Motor neuron (in vitro differentiated cells): ENCODE data around the gene HSD11B1L. TPM values are rescaled to one million over a fixed set of nuclear protein-coding genes. Genes with fewer than 3 reads are reported as not detected.
"Not testable (repeated sequence)": the region's sequence is repeated elsewhere in the genome, so short reads cannot be mapped to it uniquely, and the experiment has no call there.

Experiments
- ATAC-seq, 8 experiments: fragments of 200-7000 bp; cut with Tn5 transposase; replicated peaks in 6 of 8; 2 replicates each; pipeline ENCODE4 v1.8.0; 2021; ENCODE audit warnings: mild to moderate bottlenecking in 8 of 8, moderate library complexity in 8 of 8
- H3K27ac ChIP-seq, 2 donors: fragments of 250-450 bp; sonication (Bioruptor Pico); 2 replicates each; pipeline ENCODE4 v1.9.0; 2021; ENCODE audit warnings: antibody characterized with exemption in 2 of 2, mild to moderate bottlenecking in 2 of 2, moderate library complexity in 1 of 2
- H3K4me1 ChIP-seq, 2 donors: fragments of 250-450 bp; sonication (Bioruptor Pico); replicated peaks in 1 of 2; 2 replicates each; pipeline ENCODE4 v1.6.1; 2021; ENCODE audit warnings: antibody characterized with exemption in 2 of 2, mild to moderate bottlenecking in 2 of 2, moderate library complexity in 1 of 2
- H3K4me3 ChIP-seq, 5 donors: fragments of 250-450 bp; sonication (Bioruptor Pico); 2 replicates each; pipeline ENCODE4 v1.9.0; 2021; ENCODE audit warnings: antibody characterized with exemption in 5 of 5, mild to moderate bottlenecking in 5 of 5, moderate library complexity in 4 of 5
- WGBS, 10 experiments: fragments of 450-650 bp; shearing (Covaris generic); methylation state at CpG; one replicate each; pipeline ENCODE4 v1.0.0; 2022; 5-methylcytosine and 5-hydroxymethylcytosine counted together
- in situ Hi-C, 9 experiments: fragments of 400-800 bp; cut with MboI; loops; one replicate each; pipeline ENCODE4 v1.15.0; 2021; ENCODE audit warnings: low sequenced_read_pairs in 9 of 9, low pct_unique_long_range_greater_than_20kb in 2 of 9; ENCODE audit not compliant: unreplicated experiment in 9 of 9
- total RNA-seq, 8 experiments: library from RNA; unstranded; fragments of 300-600 nt; gene quantifications; 2 replicates each; pipeline versions ENCODE4 v1.2.3 to v1.2.4, GENCODE V29; 2022

Gene HSD11B1L
- total RNA-seq, 8 experiments from 2014 or later: 4.6 to 28.1 (median 20.6) TPM

DNA sequence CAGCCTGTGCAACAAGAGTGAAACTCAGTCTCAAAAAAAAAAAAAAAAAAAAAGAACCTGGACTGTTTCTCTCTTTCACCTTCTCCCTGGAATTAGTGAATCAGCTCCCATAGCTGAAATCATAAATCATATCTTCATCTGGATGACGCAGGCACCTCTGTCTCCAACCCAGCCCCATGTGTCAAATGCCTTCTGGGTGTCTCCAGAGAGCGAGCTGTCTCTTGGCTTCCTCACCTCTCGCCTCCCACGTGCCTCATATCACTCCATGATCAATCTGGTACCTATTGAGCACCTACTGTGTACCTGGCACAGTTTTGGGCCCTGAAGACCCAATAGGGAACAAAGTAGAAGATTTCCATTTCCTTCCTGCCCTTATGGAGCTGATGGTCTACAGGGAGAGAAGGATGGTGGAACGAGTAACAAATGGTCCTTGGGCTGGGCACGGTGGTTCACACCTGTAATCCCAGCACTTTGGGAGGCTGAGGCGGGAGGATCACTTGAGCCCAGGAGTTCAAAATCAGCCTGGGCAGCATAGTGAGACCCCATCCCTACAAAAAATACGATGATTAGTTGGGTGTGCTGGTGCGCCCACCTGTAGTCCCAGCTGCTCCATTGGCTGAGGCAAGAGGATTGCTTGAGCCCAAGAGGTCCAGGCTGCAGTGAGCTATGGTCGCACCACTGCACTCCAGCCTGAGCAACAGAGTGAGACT is 2.5 kb downstream of the HSD11B1L start:
- Histone ChIP-seq H3K27ac (no peak overlapping the region), H3K4me3 (no peak overlapping the region), H3K4me1 (peaks cover 8 to 18% of the 10 kb centered on the region in 2 donors)
- ATAC-seq: no peak
- 61 to 100% (median 90%) methylated on average over 1 to 8 of the region's 10 CpGs; no CpG with 5 or more reads in 1 of the 10 experiments for WGBS, 10 experiments
- in situ Hi-C loops: no loop called here

GRCh38 chr19:5684694-5685430 is 4.0 kb downstream of the HSD11B1L start:
- Histone ChIP-seq H3K4me1 (peaks cover 4 to 12% of the 10 kb centered on the region in 2 donors), H3K4me3 (no peak overlapping the region), H3K27ac (no peak overlapping the region)
- WGBS, 10 experiments: 67 to 100% (median 96%) methylated on average over 3 to 9 of the region's 22 CpGs; no CpG with 5 or more reads in 2 of the 10 experiments
- no peak for ATAC-seq
- in situ Hi-C loops: no loop called here

- H3K27ac ChIP-seq: peak overlapping the region in 1 of 2 donors; percentile 45
- 0 to 50% methylated on average over 1 to 5 of the region's 16 CpGs; no CpG with 5 or more reads in 8 of the 10 experiments for WGBS, 10 experiments
- in situ Hi-C loops: no loop called here
- H3K4me1 ChIP-seq: peaks cover 4 to 13% of the 10 kb centered on the region in 2 donors
- ATAC-seq: no peak
- H3K4me3 ChIP-seq: peak overlapping the region; percentile 24 to 43 (median 41)
These were observed 5.5 kb downstream of the HSD11B1L start for GRCh38 chr19:5686326-5686646.

DNA sequence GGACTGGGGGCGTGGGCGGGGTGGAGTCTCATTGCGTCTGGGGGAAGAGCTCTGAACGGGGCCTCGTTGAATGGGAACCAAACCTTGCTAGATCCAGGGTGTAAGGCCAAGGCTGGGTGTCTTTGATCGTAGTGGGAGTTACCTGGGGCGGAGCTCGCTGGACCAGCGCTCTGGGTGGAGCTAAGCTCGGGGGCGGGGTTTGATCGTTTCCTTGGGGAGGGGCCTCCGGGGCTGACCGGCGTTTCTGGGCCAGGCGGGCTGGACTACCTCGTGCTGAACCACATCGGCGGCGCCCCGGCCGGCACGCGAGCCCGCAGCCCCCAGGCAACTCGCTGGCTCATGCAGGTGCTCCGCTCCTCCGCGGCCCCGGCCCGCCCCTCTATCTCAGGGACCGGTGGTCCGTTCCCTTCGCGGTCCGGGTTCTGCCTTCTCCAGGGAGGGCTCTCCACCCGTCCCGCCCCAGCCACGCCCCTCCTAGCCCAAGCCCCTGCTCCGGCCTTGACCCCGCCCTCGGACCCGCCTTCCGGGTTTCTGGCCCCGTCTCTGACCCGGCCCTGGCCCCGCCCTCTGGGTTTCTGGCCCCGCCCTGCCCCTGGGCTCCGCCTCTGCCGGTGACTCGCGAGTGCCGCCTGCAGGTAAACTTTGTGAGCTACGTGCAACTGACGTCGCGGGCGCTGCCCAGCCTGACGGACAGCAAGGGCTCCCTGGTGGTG is 6.0 kb downstream of the HSD11B1L start:
- in situ Hi-C loops: no loop called here
- Histone ChIP-seq H3K27ac (peak overlapping the region; percentile 10 to 27), H3K4me3 (peak overlapping the region; percentile 24 to 43 (median 41)), H3K4me1 (peaks cover 4 to 14% of the 10 kb centered on the region in 2 donors)
- peak; percentile 53 to 73 (median 63) for ATAC-seq
- WGBS, 10 experiments: 0% methylated on average over 3 of the region's 59 CpGs; no CpG with 5 or more reads in 9 of the 10 experiments

DNA sequence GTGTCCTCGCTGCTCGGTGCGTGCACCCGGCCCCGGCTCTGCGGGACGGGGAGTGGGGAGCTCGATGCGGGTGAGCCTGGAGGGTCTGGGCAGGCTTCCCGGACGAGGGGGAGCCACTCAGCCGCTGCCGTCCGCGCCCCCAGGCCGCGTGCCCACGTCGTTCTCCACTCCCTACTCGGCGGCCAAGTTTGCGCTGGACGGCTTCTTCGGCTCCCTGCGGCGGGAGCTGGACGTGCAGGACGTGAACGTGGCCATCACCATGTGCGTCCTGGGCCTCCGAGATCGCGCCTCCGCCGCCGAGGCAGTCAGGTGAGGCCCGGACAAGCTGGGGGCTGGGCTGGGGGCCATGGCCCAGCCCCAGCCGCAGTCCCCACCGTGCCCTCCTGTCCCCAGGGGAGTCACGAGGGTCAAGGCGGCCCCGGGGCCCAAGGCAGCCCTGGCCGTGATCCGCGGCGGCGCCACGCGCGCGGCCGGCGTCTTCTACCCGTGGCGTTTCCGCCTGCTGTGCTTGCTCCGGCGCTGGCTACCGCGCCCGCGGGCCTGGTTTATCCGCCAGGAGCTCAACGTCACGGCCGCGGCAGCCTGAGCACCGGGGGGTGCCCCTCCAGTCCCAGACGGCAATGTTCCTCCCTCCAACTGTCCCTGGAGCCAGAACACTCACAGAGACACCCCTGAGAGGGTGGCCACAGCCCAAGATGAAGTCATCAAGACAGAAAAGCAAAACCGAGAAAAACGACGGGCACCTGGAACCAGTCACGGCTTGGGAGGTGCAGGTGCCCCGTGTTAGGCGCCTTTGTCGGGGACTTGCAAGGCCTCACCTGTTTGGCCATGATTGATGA is 6.8 kb downstream of the HSD11B1L start:
- no peak overlapping the region for H3K27ac ChIP-seq
- H3K4me1 ChIP-seq: peaks cover 5 to 15% of the 10 kb centered on the region in 2 donors
- in situ Hi-C loops: no loop called here
- no peak for ATAC-seq
- peak overlapping the region; percentile 24 to 43 (median 41) for H3K4me3 ChIP-seq
- WGBS, 10 experiments: 89 to 100% (median 96%) methylated on average over 4 to 19 of the region's 76 CpGs; no CpG with 5 or more reads in 5 of the 10 experiments

- WGBS, 10 experiments: 80 to 100% (median 93%) methylated on average over 1 to 5 of the region's 13 CpGs; no CpG with 5 or more reads in 3 of the 10 experiments
- ATAC-seq, H3K4me3 ChIP-seq, in situ Hi-C loops, H3K27ac ChIP-seq: not testable (repeated sequence)
- H3K4me1 ChIP-seq: peaks cover 5 to 15% of the 10 kb centered on the region in 2 donors
These were observed 7.5 kb downstream of the HSD11B1L start for GRCh38 chr19:5688262-5688881.

DNA sequence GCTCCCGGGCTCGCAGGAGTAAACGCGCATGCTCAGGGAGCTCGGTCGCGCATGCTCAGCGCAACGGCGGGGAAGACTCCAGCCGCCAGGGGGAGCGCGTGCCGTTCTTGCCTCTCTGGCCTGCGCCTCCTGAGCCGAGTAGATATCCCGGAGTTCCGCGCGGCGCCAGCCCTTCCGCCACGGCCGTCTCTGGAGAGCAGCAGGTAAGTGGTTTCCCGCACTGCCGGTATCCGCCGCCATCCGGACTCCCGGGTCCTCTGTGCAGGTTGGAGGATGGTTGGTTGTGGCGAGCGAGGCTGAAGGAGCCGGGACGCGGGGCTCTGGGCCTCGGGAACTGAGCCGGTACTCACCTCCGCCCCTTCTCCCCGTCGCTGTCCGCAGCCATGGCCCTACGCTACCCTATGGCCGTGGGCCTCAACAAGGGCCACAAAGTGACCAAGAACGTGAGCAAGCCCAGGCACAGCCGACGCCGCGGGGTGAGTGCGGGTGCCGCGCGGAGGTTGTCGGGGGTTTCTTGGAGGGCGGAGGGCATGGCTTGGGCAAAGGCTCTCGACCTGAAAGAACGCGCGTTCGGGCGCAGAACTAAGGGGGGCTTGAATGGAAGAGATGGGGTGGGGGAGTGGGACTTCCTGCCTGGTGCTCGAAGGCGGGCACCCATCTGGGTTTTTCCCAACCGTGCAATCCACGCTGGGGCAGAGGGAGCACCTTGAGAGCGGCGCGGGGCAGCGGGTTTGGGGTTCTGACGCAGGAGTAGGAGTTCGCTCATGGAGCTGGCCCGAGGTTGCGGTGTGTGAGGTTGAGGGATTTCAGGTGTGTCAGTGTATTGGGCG is 9.5 kb downstream of the HSD11B1L start, which contains the start of gene RPL36:
Gene RPL36, plus strand, starts transcription at position 171 of the 830 bp plus-strand sequence. Its CDS starts 213 bp downstream, at position 384.
- Histone ChIP-seq H3K27ac (peak within 1 kb of the TSS; percentile 71 to 88), H3K4me3 (peak within 1 kb of the TSS; percentile 48 to 81 (median 66)), H3K4me1 (peaks cover 5 to 15% of the 10 kb centered on the region in 2 donors)
- ATAC-seq: peak; percentile 21 to 66 (median 58)
- WGBS, 10 experiments: 0 to 8% (median 0%) methylated on average over 1 to 14 of the region's 73 CpGs; no CpG with 5 or more reads in 5 of the 10 experiments
- in situ Hi-C loops: no loop called here

GRCh38 chr19:5690955-5691821 is 10.4 kb downstream of the HSD11B1L start:
- peak overlapping the region; percentile 52 to 71 for H3K27ac ChIP-seq
- in situ Hi-C loops: no loop called here
- peak in 7 of 8 experiments; percentile 1 to 7 (median 2) for ATAC-seq
- WGBS, 10 experiments: 0 to 30% (median 3%) methylated on average over 1 to 5 of the region's 54 CpGs; no CpG with 5 or more reads in 5 of the 10 experiments
- H3K4me3 ChIP-seq: peak overlapping the region; percentile 48 to 81 (median 66)
- H3K4me1 ChIP-seq: peaks cover 5 to 14% of the 10 kb centered on the region in 2 donors

GRCh38 chr19:5691822-5692722 is 11.2 kb downstream of the HSD11B1L start:
- H3K4me1 ChIP-seq: peaks cover 5 to 11% of the 10 kb centered on the region in 2 donors
- in situ Hi-C loops: no loop called here
- H3K4me3 ChIP-seq: peak overlapping the region; percentile 48 to 81 (median 66)
- WGBS, 10 experiments: 7 to 100% (median 80%) methylated on average over 1 to 15 of the region's 42 CpGs; no CpG with 5 or more reads in 4 of the 10 experiments
- ATAC-seq: peak in 1 of 8 experiments; percentile 0
- peak overlapping the region in 1 of 2 donors; percentile 52 for H3K27ac ChIP-seq
